KMS-11 (cell line): ENCODE results near the gene BPIFB1.

Source experiments
- H2AFZ ChIP-seq: fragments of 200-600 bp; sonication (generic); 2 replicates; pipeline ENCODE4 v1.6.1; 2016; ENCODE audit warnings: antibody characterized with exemption, mixed run types, low read depth
- H3K27ac ChIP-seq: fragments of 200-600 bp; sonication (generic); 2 replicates; pipeline ENCODE4 v1.6.1; 2016; ENCODE audit warnings: mild to moderate bottlenecking, mixed run types
- H3K27me3 ChIP-seq: fragments of 200-600 bp; sonication (generic); 2 replicates; pipeline ENCODE4 v1.6.1; 2017; ENCODE audit warnings: mild to moderate bottlenecking, low read depth, mixed run types, moderate library complexity; ENCODE audit not compliant: insufficient read depth
- H3K36me3 ChIP-seq: fragments of 200-600 bp; sonication (generic); 2 replicates; pipeline ENCODE4 v1.6.1; 2017; ENCODE audit warnings: mild to moderate bottlenecking, mixed run types; ENCODE audit not compliant: insufficient read depth
- H3K4me1 ChIP-seq: fragments of 200-600 bp; sonication (generic); 2 replicates; pipeline ENCODE4 v1.6.1; 2016; ENCODE audit warnings: mild to moderate bottlenecking, low read depth, mixed run types; ENCODE audit not compliant: poor library complexity, severe bottlenecking
- H3K4me2 ChIP-seq: fragments of 200-600 bp; sonication (generic); 2 replicates; pipeline ENCODE4 v1.7.0; 2016; ENCODE audit warnings: mild to moderate bottlenecking, mixed run types
- H3K4me3 ChIP-seq: fragments of 200-600 bp; sonication (generic); IDR thresholded peaks from 2 replicates; pipeline ENCODE4 v1.6.1; 2017; ENCODE audit warnings: low read depth, low read length, mixed read lengths; ENCODE audit not compliant: insufficient read depth
- H3K79me2 ChIP-seq: fragments of 200-600 bp; sonication (generic); 2 replicates; pipeline ENCODE4 v1.6.1; 2016; ENCODE audit warnings: low read depth, mixed run types; ENCODE audit not compliant: insufficient read depth
- H3K9ac ChIP-seq: fragments of 200-600 bp; sonication (generic); 2 replicates; pipeline ENCODE4 v1.6.1; 2016; ENCODE audit warnings: mild to moderate bottlenecking, mixed run types
- H4K20me1 ChIP-seq: fragments of 200-600 bp; sonication (generic); 2 replicates; pipeline ENCODE4 v1.6.1; 2016; ENCODE audit warnings: mild to moderate bottlenecking, mixed run types; ENCODE audit not compliant: insufficient read depth
- TF ChIP-seq, protein P1 (sequence below): fragments of 200-600 bp; sonication (generic); conservative IDR thresholded peaks from 2 replicates; pipeline ENCODE4 v1.6.1; 2017; ENCODE audit warnings: low read depth, mild to moderate bottlenecking, antibody characterized with exemption, low read length, moderate library complexity, mixed read lengths

Gene BPIFB1

DNA sequence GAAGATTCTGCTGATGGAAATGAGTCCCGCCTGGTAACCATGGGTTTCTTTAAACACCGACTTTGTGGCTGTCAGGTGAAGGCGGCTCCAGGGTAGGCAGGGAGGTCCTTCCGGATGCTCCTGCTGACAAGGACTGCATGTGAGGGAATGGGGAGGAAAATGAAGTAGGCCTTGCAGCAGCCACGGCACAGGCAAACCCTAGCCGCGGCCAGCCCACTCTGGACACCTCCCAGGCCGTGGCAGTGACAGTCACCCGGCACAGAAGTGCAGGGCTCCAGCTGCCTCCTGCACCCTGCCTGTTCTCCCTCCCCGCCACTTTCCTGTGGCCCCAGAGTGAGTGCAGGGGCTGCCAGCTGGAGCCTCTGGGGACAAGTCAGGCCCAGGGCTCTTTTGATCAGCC is 21.0 kb downstream of the BPIFB1 start:
- H3K4me3 ChIP-seq: no peak overlapping the region
- no peak overlapping the region for H3K27ac ChIP-seq
- no peaks in the 10 kb centered on the region for H3K4me1 ChIP-seq
- H2AFZ ChIP-seq: no peak overlapping the region
- H3K27me3 ChIP-seq: no peaks in the 10 kb centered on the region
- no peaks in the 10 kb centered on the region for H3K79me2 ChIP-seq
- H3K4me2 ChIP-seq: no peak overlapping the region
- TF ChIP-seq, protein P1, sequence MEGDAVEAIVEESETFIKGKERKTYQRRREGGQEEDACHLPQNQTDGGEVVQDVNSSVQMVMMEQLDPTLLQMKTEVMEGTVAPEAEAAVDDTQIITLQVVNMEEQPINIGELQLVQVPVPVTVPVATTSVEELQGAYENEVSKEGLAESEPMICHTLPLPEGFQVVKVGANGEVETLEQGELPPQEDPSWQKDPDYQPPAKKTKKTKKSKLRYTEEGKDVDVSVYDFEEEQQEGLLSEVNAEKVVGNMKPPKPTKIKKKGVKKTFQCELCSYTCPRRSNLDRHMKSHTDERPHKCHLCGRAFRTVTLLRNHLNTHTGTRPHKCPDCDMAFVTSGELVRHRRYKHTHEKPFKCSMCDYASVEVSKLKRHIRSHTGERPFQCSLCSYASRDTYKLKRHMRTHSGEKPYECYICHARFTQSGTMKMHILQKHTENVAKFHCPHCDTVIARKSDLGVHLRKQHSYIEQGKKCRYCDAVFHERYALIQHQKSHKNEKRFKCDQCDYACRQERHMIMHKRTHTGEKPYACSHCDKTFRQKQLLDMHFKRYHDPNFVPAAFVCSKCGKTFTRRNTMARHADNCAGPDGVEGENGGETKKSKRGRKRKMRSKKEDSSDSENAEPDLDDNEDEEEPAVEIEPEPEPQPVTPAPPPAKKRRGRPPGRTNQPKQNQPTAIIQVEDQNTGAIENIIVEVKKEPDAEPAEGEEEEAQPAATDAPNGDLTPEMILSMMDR: no peak
- H3K36me3 ChIP-seq: no peaks in the 10 kb centered on the region
- H3K9ac ChIP-seq: no peak overlapping the region
- H4K20me1 ChIP-seq: no peaks in the 10 kb centered on the region

DNA sequence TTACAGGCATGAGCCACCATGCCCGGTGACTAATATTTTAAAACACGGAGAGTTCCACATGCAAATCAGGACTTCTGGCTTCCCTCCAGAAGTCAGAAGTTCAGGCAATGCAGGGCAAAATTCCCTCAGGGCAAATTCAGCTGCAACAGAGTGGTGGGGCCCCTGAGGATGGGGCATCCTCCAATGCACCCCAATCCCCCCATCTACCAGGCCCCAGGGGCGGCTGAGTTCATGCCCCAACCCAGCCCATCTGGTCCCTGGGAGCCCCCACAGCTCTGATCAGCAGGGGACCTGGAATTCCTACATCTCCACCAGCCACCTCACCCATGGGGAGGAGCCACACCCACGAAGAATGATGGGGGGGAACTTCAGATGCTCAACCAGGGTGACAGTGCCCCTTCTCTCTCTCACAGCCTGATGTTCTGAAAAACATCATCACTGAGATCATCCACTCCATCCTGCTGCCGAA is 22.6 kb downstream of the BPIFB1 start:
- TF ChIP-seq, protein P1: no peak
- Histone ChIP-seq H3K36me3 (no peaks in the 10 kb centered on the region), H3K4me1 (no peaks in the 10 kb centered on the region), H4K20me1 (no peaks in the 10 kb centered on the region), H2AFZ (no peak overlapping the region), H3K79me2 (no peaks in the 10 kb centered on the region), H3K4me2 (no peak overlapping the region), H3K9ac (no peak overlapping the region), H3K27me3 (no peaks in the 10 kb centered on the region), H3K4me3 (no peak overlapping the region), H3K27ac (no peak overlapping the region)

- Histone ChIP-seq H3K27ac (no peak overlapping the region), H3K36me3 (no peaks in the 10 kb centered on the region), H3K4me1 (no peaks in the 10 kb centered on the region), H3K27me3 (no peaks in the 10 kb centered on the region), H3K4me2 (no peak overlapping the region), H3K79me2 (no peaks in the 10 kb centered on the region), H4K20me1 (no peaks in the 10 kb centered on the region), H3K4me3 (no peak overlapping the region), H2AFZ (no peak overlapping the region), H3K9ac (no peak overlapping the region)
- TF ChIP-seq, protein P1: no peak
These were observed 23.2 kb downstream of the BPIFB1 start for GRCh38 chr20:33306228-33306627.

- Histone ChIP-seq H3K4me2 (no peak overlapping the region), H3K9ac (no peak overlapping the region), H4K20me1 (no peaks in the 10 kb centered on the region), H3K27ac (no peak overlapping the region), H3K36me3 (no peaks in the 10 kb centered on the region), H3K79me2 (no peaks in the 10 kb centered on the region), H3K27me3 (no peaks in the 10 kb centered on the region), H3K4me3 (no peak overlapping the region), H3K4me1 (no peaks in the 10 kb centered on the region), H2AFZ (no peak overlapping the region)
- TF ChIP-seq, protein P1: no peak
These were observed 23.8 kb downstream of the BPIFB1 start for GRCh38 chr20:33306807-33307206.
